ENCODE data around the gene PRSS23.
"Not testable (repeated sequence)": the region's sequence is repeated elsewhere in the genome, so short reads cannot be mapped to it uniquely, and the experiment has no call there.

The PRSS23 gene

GRCh38 chr11:86765203-86765602 lies 35.1 kb upstream of the PRSS23 start:
- H3K4me3 ChIP-seq (replicated peaks; ENCODE audit: insufficient read depth, low read length): no peak overlapping the region
- H3K27me3 ChIP-seq (ENCODE audit: insufficient read depth, poor library complexity, severe bottlenecking): no peaks in the 10 kb centered on the region
- no peak for TF ChIP-seq CTCF (IDR thresholded peaks at IDR 0.05; ENCODE audit: insufficient read depth, low read length)
- TF ChIP-seq GABPA (IDR thresholded peaks at IDR 0.05; ENCODE audit: low read depth): no peak
- no peak for TF ChIP-seq POLR2AphosphoS5 (IDR thresholded peaks at IDR 0.05; ENCODE audit: low read depth)
- no peak for TF ChIP-seq REST (IDR thresholded peaks at IDR 0.05; ENCODE audit: insufficient replicate concordance, low read depth)
- no peak for TF ChIP-seq SPI1 (IDR thresholded peaks at IDR 0.05; ENCODE audit: borderline replicate concordance, low read depth)
- DNase-seq (ENCODE audit: low read depth in 1 of 2, low spot score in 1 of 2): no peak
- no peak overlapping the region for H3K27ac ChIP-seq (replicated peaks)

- DNase-seq (ENCODE audit: low read depth in 1 of 2, low spot score in 1 of 2): no peak
- no peak for TF ChIP-seq CTCF (IDR thresholded peaks at IDR 0.05; ENCODE audit: insufficient read depth, low read length)
- TF ChIP-seq SPI1 (IDR thresholded peaks at IDR 0.05; ENCODE audit: borderline replicate concordance, low read depth): no peak
- Histone ChIP-seq H3K27ac (replicated peaks) (no peak overlapping the region), H3K27me3 (ENCODE audit: insufficient read depth, poor library complexity, severe bottlenecking) (no peaks in the 10 kb centered on the region), H3K4me3 (replicated peaks; ENCODE audit: insufficient read depth, low read length) (no peak overlapping the region)
Observed at GRCh38 chr11:86765878-86766277, 34.5 kb upstream of the PRSS23 start.

- TF ChIP-seq GABPA (IDR thresholded peaks at IDR 0.05; ENCODE audit: low read depth) (no peak), REST (IDR thresholded peaks at IDR 0.05; ENCODE audit: insufficient replicate concordance, low read depth) (no peak), CTCF (IDR thresholded peaks at IDR 0.05; ENCODE audit: insufficient read depth, low read length) (no peak), POLR2AphosphoS5 (IDR thresholded peaks at IDR 0.05; ENCODE audit: low read depth) (no peak), SPI1 (IDR thresholded peaks at IDR 0.05; ENCODE audit: borderline replicate concordance, low read depth) (no peak)
- no peak overlapping the region for H3K27ac ChIP-seq (replicated peaks)
- no peaks in the 10 kb centered on the region for H3K27me3 ChIP-seq (ENCODE audit: insufficient read depth, poor library complexity, severe bottlenecking)
- H3K4me3 ChIP-seq (replicated peaks; ENCODE audit: insufficient read depth, low read length): no peak overlapping the region
- no peak for DNase-seq (ENCODE audit: low read depth in 1 of 2, low spot score in 1 of 2)
Observed at GRCh38 chr11:86769219-86769618, 31.1 kb upstream of the PRSS23 start.

- H3K27ac ChIP-seq (replicated peaks); DNase-seq (ENCODE audit: low read depth in 1 of 2, low spot score in 1 of 2); H3K27me3 ChIP-seq (ENCODE audit: insufficient read depth, poor library complexity, severe bottlenecking); H3K4me3 ChIP-seq (replicated peaks; ENCODE audit: insufficient read depth, low read length): not testable (repeated sequence)
Observed at GRCh38 chr11:86770473-86771027, 29.8 kb upstream of the PRSS23 start.

Measured in HL-60 (cell line).